Pancreas (tissue), 10 donors: ENCODE data around the gene DYRK1A. TPM values are rescaled to one million over a fixed set of nuclear protein-coding genes. Genes with fewer than 3 reads are reported as not detected.

Experiments used
- ATAC-seq, 4 donors: fragments of 200-7000 bp; cut with Tn5 transposase; one replicate each; pipeline versions ENCODE4 v1.8.0 to v1.9.1; 2020; ENCODE audit warnings: mild to moderate bottlenecking in 4 of 4, moderate library complexity in 4 of 4
- DNase-seq, 6 donors: peaks; one replicate each; pipeline ENCODE4 v3.0.0-alpha.2; 2020
- FAIRE-seq: peaks from 2 replicates; lab custom pipeline; 2012; peaks lifted over from hg19 to GRCh38; lab: Jason Lieb, UNC
- H3K27ac ChIP-seq, 4 donors: fragments of 200-600 bp; sonication (generic); 1 replicate in 3 of 4; 2 replicates in 1 of 4; pipeline versions ENCODE4 v1.5.0 to v1.8.0; 2020
- H3K27me3 ChIP-seq, 4 donors: fragments of 200-600 bp; one replicate each; pipeline ENCODE4 v1.8.0; 2021
- H3K36me3 ChIP-seq, 3 donors: fragments of 200-600 bp; sonication (generic) in 1 of 3; one replicate each; pipeline versions ENCODE4 v1.5.0 to v1.8.0; 2020 to 2021
- H3K4me1 ChIP-seq, 3 donors: fragments of 200-600 bp; one replicate each; pipeline ENCODE4 v1.8.0; 2021
- H3K4me3 ChIP-seq, 4 donors: fragments of 200-600 bp; sonication (generic) in 2 of 4; one replicate each; pipeline versions ENCODE4 v1.5.0 to v1.8.0; 2020 to 2021
- H3K9me3 ChIP-seq, 4 donors: fragments of 200-600 bp; one replicate each; pipeline ENCODE4 v1.8.0; 2021
- WGBS, 2 donors: extraction: QIAGEN DNeasy Blood & Tissue Kit; methylation state at CpG; one replicate each; pipeline ENCODE4 v1.1.7; 2013; 5-methylcytosine and 5-hydroxymethylcytosine counted together
- intact Hi-C, 3 donors: fragments of 100-400 bp; cut with DNase I; formaldehyde crosslinking; loops; one replicate each; pipeline versions ENCODE4 v1.11.1 to v1.14.2; 2022
- polyA plus RNA-seq, 2 donors: library from polyadenylated mRNA; stranded (reverse); fragments of 200-250 nt; gene quantifications; one replicate each; pipeline ENCODE4 v1.2.3, GENCODE V29; 2013
- total RNA-seq, 6 donors: library from RNA; stranded (reverse); fragmentation: NEBNext Ultra II Directional in 4 of 6; extraction: Animal tissue kit (Norgen Biotek cat#: 25700) in 4 of 6; gene quantifications; one replicate each; pipeline versions ENCODE4 v1.2.1 to v1.2.4, GENCODE V29; 2021 to 2023
- TF ChIP-seq, protein P1 (sequence below), 4 donors: fragments of 200-600 bp; sonication (generic) in 3 of 4; IDR thresholded peaks; one replicate each; pipeline versions ENCODE4 v1.5.0 to v1.8.0; 2021; ENCODE audit warnings: antibody characterized with exemption in 4 of 4
- donor health status: healthy with polysubstance abuse.
- donor health status: DM: no; HTN: no; CAD: no; lungs with moderate emphysema.
- donor health status: DM: no; HTN: no; CAD: no.
- donor health status: control.
- donor health status: control.
- donor health status: Bipolar disorder and iron deficiency.
- donor health status: DM: yes; HTN: yes; CAD: no.
- donor health status: DM: no; HTN: no; CAD: no.
- donor health status: DM: no; HTN: no; CAD: no.
- donor health status: DM: yes; HTN: yes; CAD: no.

Gene DYRK1A
- total and polyA plus RNA-seq, 8 donors: 10.4 to 37.9 (median 22.3) TPM

DNA sequence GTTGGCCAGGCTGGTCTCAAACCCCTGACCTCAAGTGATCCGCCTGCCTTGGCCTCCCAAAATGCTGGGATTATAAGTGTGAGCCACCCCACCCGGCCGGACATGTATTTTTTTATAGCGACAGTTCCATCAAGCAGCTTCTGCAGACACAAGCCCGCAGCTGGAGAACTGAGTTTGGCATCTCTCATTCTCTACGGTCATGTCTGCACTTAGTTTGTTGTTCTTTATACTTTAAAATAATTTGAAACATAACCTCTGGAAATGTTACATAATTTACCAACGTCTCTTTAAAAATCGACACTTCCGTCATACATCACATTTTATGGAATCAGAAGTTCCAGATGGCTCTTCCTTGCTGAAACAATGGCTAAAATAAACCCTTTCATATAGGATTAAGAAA is 183.6 kb downstream of the DYRK1A start:
- no peak for ATAC-seq
- Histone ChIP-seq H3K4me1 (no peaks in the 10 kb centered on the region), H3K9me3 (no peaks in the 10 kb centered on the region), H3K27me3 (no peaks in the 10 kb centered on the region), H3K27ac (no peak overlapping the region), H3K36me3 (no peaks in the 10 kb centered on the region), H3K4me3 (no peak overlapping the region)
- no peak for FAIRE-seq
- 75 to 86% methylated on average over 9 of the region's 9 CpGs for WGBS, 2 donors
- no peak for DNase-seq
- TF ChIP-seq, protein P1, sequence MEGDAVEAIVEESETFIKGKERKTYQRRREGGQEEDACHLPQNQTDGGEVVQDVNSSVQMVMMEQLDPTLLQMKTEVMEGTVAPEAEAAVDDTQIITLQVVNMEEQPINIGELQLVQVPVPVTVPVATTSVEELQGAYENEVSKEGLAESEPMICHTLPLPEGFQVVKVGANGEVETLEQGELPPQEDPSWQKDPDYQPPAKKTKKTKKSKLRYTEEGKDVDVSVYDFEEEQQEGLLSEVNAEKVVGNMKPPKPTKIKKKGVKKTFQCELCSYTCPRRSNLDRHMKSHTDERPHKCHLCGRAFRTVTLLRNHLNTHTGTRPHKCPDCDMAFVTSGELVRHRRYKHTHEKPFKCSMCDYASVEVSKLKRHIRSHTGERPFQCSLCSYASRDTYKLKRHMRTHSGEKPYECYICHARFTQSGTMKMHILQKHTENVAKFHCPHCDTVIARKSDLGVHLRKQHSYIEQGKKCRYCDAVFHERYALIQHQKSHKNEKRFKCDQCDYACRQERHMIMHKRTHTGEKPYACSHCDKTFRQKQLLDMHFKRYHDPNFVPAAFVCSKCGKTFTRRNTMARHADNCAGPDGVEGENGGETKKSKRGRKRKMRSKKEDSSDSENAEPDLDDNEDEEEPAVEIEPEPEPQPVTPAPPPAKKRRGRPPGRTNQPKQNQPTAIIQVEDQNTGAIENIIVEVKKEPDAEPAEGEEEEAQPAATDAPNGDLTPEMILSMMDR (IDR thresholded peaks at IDR 0.05): no peak
- intact Hi-C loops: loop anchor here in 1 of 3 donors (10.0 kb wide), 1 partner anchor 65 kb away; no protein-coding TSS in a partner anchor

DNA sequence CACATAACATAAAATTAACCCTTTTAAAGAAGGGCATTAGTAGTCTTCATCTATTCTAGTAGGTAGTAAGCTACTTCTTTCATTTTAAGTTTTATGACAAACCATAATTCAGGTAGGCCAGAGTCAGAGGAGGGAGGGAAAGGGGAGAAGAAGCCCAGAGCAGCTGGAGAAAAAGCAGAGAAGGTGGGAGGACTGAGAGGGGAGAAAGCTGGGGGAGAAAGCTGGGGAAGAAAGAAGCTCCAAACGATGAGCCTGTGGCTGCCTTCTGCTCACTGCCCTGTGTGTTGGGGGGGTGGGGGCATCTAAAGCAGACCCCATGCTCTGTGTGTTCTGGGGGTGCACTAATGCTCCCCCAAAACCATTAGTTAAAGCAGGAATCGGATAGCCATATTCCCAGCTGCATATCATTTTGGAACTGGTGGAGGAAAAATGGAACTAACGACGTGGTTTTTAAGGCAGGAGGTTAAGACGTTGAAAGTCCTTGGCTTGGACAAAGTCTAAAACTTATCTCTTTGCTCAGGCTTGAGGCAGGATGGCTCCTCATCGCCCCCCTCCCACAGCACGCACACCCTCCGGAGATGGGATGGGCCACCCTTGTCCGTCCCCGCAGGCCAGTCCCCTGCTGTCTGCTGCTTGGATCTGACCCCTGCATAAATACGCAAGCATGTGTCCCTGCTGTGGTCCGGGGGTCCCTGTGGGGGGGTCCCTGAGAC is 184.2 kb downstream of the DYRK1A start:
- no peak overlapping the region for H3K4me3 ChIP-seq
- TF ChIP-seq, protein P1 (IDR thresholded peaks at IDR 0.05): no peak
- no peak for ATAC-seq
- WGBS, 2 donors: 69 to 70% methylated on average over 12 of the region's 12 CpGs
- H3K27me3 ChIP-seq: no peaks in the 10 kb centered on the region
- H3K36me3 ChIP-seq: no peaks in the 10 kb centered on the region
- H3K9me3 ChIP-seq: no peaks in the 10 kb centered on the region
- no peak for FAIRE-seq
- intact Hi-C loops: loop anchor here in 1 of 3 donors (10.0 kb wide), 1 partner anchor 64 kb away; no protein-coding TSS in a partner anchor
- H3K4me1 ChIP-seq: no peaks in the 10 kb centered on the region
- no peak overlapping the region for H3K27ac ChIP-seq
- no peak for DNase-seq

DNA sequence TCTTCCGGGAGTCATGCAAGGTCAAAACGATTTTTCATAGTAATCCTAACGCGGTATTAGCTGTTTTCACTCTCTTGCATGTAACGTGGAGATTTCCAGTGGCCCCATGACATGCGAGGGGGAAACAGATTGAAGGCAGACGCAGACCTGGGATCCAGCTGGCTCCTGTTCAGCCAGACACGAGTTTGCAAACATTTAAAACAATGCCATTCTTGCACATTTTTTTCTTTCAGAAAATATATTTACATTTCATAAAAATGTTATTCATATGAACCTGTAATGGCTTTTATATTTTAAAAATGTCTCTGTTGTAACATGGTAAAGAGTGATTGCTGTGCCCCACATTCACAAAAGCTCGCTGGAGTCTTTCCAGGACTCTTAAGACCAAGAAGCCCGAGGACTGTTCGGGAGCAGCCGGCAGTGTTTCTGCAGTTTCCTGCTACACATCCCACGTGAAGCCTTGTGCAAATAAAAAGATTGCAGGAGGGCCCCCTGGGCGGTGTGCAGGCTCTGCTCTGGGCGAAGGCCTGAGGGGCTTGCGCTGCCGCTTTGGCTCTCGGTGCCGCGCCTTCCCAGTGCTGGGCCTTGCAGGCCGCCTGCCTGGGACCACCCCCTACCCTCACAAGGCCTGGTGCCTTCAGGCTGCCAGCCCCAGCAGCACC is 184.9 kb downstream of the DYRK1A start:
- Histone ChIP-seq H3K36me3 (no peaks in the 10 kb centered on the region), H3K27ac (no peak overlapping the region), H3K4me1 (no peaks in the 10 kb centered on the region), H3K4me3 (no peak overlapping the region), H3K9me3 (no peaks in the 10 kb centered on the region), H3K27me3 (no peaks in the 10 kb centered on the region)
- no peak for FAIRE-seq
- intact Hi-C loops: loop anchor here in 1 of 3 donors (10.0 kb wide), 1 partner anchor 63 kb away; no protein-coding TSS in a partner anchor
- ATAC-seq: peak; percentile 40 to 78 (median 72)
- DNase-seq: no peak
- WGBS, 2 donors: 33 to 41% methylated on average over 21 of the region's 21 CpGs
- TF ChIP-seq, protein P1 (IDR thresholded peaks at IDR 0.05): no peak

DNA sequence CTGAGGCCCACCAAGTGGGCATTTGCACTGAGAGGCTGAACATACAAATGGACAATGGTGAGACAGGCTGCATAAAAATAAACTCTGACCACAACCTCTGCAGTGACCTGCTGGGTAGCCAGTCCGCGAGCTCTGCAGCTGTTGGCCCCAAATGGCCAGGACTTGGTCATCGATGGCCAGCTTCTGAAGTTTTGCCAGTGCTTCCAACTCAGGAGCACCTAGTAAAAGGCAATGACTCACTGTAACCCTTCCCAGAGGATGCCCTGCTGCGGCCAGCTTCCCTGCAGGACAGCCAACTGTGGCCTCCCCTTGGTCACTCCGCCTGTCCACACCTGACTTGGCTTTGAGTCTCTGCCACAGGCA is 185.4 kb downstream of the DYRK1A start:
- no peak overlapping the region for H3K27ac ChIP-seq
- intact Hi-C loops: loop anchor here in 1 of 3 donors (10.0 kb wide), 1 partner anchor 63 kb away; no protein-coding TSS in a partner anchor
- DNase-seq: no peak

More for the DNA sequence above, 185.4 kb downstream of the DYRK1A start:
- H3K9me3 ChIP-seq: no peaks in the 10 kb centered on the region
- H3K4me3 ChIP-seq: no peak overlapping the region
- FAIRE-seq (no peak), ATAC-seq (peak in 2 of 4 donors; percentile 15 to 26)
- TF ChIP-seq, protein P1 (IDR thresholded peaks at IDR 0.05): no peak
- no peaks in the 10 kb centered on the region for H3K27me3 ChIP-seq
- no peaks in the 10 kb centered on the region for H3K4me1 ChIP-seq
- H3K36me3 ChIP-seq: no peaks in the 10 kb centered on the region
- WGBS, 2 donors: 89 to 95% methylated on average over 5 of the region's 5 CpGs
